Stomach (tissue), 9 donors: ENCODE measurements around the gene LDB3. TPM values are rescaled to one million over a fixed set of nuclear protein-coding genes. Genes with fewer than 3 reads are reported as not detected.
A peak's percentile ranks its signal among the peaks of the same experiment; 100 is the strongest.

Source experiments
- DNase-seq, 2 donors: peaks; one replicate each; pipeline versions ENCODE4 v3.0.0 to v3.0.0-alpha.2; 2013 to 2019
- H3K27ac ChIP-seq, 5 donors: fragments of 200-600 bp in 4 of 5; sonication (generic) in 4 of 5; one replicate each; pipeline ENCODE4 v1.5.1; 2013 to 2019; ENCODE audit warnings: mild to moderate bottlenecking in 1 of 5, moderate library complexity in 1 of 5
- H3K27me3 ChIP-seq, 3 donors: fragments of 200-600 bp; sonication (generic); one replicate each; pipeline ENCODE4 v1.5.1; 2017 to 2019; ENCODE audit warnings: mixed run types in 1 of 3
- H3K36me3 ChIP-seq, 4 donors: fragments of 200-600 bp; sonication (generic); 1 replicate in 3 of 4; 2 replicates in 1 of 4; pipeline ENCODE4 v1.5.1; 2016 to 2019
- H3K4me1 ChIP-seq, 4 donors: fragments of 200-600 bp; sonication (generic); one replicate each; pipeline ENCODE4 v1.5.1; 2016 to 2019
- H3K4me3 ChIP-seq, 4 donors: fragments of 200-600 bp; sonication (generic) in 3 of 4; one replicate each; pipeline ENCODE4 v1.5.1; 2016 to 2019; ENCODE audit warnings: mild to moderate bottlenecking in 1 of 4
- H3K9me3 ChIP-seq, 4 donors: fragments of 200-600 bp; sonication (generic); one replicate each; pipeline ENCODE4 v1.5.1; 2016 to 2019
- CTCF ChIP-seq, 7 experiments: fragments of 450-650 bp in 4 of 7; fragments of 200-600 bp in 3 of 7; sonication (generic) in 3 of 7; IDR thresholded peaks; one replicate each; pipeline ENCODE4 v1.5.1; 2016 to 2019; ENCODE audit warnings: antibody characterized with exemption in 7 of 7, control low read depth in 2 of 7, mild to moderate bottlenecking in 1 of 7
- EP300 ChIP-seq: sonication (generic); formaldehyde crosslinking; IDR thresholded peaks from one replicate; pipeline ENCODE4 v1.6.1; 2017; ENCODE audit warnings: antibody characterized with exemption
- POLR2A ChIP-seq, 4 donors: fragments of 450-650 bp; IDR thresholded peaks; one replicate each; pipeline ENCODE4 v1.6.1; 2016; ENCODE audit warnings: antibody characterized with exemption in 4 of 4, control low read depth in 2 of 4, mild to moderate bottlenecking in 1 of 4, moderate library complexity in 1 of 4
- POLR2AphosphoS5 ChIP-seq, 3 donors: sonication (generic); formaldehyde crosslinking; IDR thresholded peaks; one replicate each; pipeline ENCODE4 v1.6.1; 2016; ENCODE audit warnings: antibody characterized with exemption in 3 of 3
- WGBS, 5 donors: extraction: QIAGEN DNeasy Blood & Tissue Kit in 3 of 5; methylation state at CpG; one replicate each; pipeline versions ENCODE4 v1.1.5 to v1.1.7; 2013 to 2018; 5-methylcytosine and 5-hydroxymethylcytosine counted together
- intact Hi-C: fragments of 100-400 bp; cut with DNase I; formaldehyde crosslinking; loops from one replicate; pipeline ENCODE4 v1.15.1; 2023; ENCODE audit warnings: low total_unique reads
- polyA plus RNA-seq, 3 donors: library from polyadenylated mRNA; stranded (reverse); fragments of 200-250 nt; gene quantifications; one replicate each; pipeline ENCODE4 v1.2.3, GENCODE V29; 2013
- total RNA-seq, 5 donors: library from RNA; depleted of rRNA; stranded (reverse); fragments of >200 nt; gene quantifications; one replicate each; pipeline versions ENCODE4 v1.1.0 to v1.2.3, GENCODE V29; 2014 to 2016
- donor health status: healthy with polysubstance abuse.
- donor health status: Bipolar disorder and iron deficiency.
- donor health status: healthy.

LDB3 gene
- total and polyA plus RNA-seq, 8 donors = 0.29 to 8.5 (median 2.5) TPM

DNA sequence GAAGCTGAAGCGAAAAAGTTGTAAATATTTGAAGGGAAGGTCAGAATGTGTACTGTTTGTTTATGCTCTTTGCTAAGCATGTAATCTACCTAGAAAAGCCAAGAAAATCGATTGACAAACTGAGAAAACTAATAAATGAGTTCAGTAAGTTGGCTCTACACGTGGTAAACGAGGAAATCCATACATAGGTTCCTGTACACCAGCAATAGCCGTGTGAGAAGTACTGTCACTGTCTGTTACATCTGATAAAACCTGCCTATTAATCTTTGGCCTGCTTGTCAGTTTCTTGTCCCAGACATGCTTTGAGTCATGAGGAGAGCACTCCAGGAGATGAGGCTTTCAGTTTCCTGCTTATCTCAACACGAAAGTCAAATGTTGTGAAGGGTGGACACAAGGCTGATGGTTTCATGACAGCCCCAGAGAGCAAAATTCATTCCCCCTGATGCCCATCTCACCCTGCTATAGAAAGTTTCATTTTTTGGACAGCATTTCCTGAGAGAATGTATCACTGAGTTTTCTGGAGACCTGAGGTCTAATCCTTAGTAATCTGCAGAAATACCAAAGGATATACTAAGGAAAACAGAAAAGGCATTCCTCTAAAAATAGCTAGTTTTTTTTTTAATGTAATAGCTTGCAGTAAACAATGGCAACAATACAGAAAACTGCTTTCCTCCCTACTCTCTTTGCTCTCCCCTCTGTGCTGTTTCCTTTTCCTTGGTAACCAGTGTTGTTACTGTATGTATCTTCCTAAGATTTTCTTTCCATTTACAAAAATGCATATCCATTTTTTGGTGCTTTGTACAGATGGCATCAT is 107.0 kb downstream of the LDB3 start:
- no peak for DNase-seq
- no peak for TF ChIP-seq POLR2AphosphoS5 (IDR thresholded peaks at IDR 0.05)
- no peak for TF ChIP-seq POLR2A (IDR thresholded peaks at IDR 0.05)
- TF ChIP-seq CTCF (IDR thresholded peaks at IDR 0.05) = no peak
- no peak for TF ChIP-seq EP300
- H3K9me3 ChIP-seq = no peaks in the 10 kb centered on the region
- no peak overlapping the region for H3K4me3 ChIP-seq
- no peaks in the 10 kb centered on the region for H3K27me3 ChIP-seq
- 25 to 31% (median 27%) methylated on average over 6 of the region's 6 CpGs for WGBS, 5 donors
- H3K36me3 ChIP-seq = no peaks in the 10 kb centered on the region
- H3K27ac ChIP-seq = peak overlapping the region in 2 of 5 donors; percentile 27 to 52
- H3K4me1 ChIP-seq = peaks cover 11 to 77% (median 43%) of the 10 kb centered on the region in 4 donors
- intact Hi-C loops = no loop called here

- Histone ChIP-seq H3K27me3 (no peaks in the 10 kb centered on the region), H3K4me3 (no peak overlapping the region), H3K4me1 (peaks cover 7 to 74% (median 41%) of the 10 kb centered on the region in 4 donors), H3K27ac (peak overlapping the region in 1 of 5 donors; percentile 52), H3K9me3 (no peaks in the 10 kb centered on the region), H3K36me3 (no peaks in the 10 kb centered on the region)
- 71 to 89% (median 79%) methylated on average over 3 of the region's 3 CpGs for WGBS, 5 donors
- TF ChIP-seq CTCF (IDR thresholded peaks at IDR 0.05) (no peak), POLR2AphosphoS5 (IDR thresholded peaks at IDR 0.05) (no peak), POLR2A (IDR thresholded peaks at IDR 0.05) (no peak)
- intact Hi-C loops = no loop called here
- DNase-seq = no peak
Measured at GRCh38 chr10:86775870-86776180, 107.5 kb downstream of the LDB3 start.

DNA sequence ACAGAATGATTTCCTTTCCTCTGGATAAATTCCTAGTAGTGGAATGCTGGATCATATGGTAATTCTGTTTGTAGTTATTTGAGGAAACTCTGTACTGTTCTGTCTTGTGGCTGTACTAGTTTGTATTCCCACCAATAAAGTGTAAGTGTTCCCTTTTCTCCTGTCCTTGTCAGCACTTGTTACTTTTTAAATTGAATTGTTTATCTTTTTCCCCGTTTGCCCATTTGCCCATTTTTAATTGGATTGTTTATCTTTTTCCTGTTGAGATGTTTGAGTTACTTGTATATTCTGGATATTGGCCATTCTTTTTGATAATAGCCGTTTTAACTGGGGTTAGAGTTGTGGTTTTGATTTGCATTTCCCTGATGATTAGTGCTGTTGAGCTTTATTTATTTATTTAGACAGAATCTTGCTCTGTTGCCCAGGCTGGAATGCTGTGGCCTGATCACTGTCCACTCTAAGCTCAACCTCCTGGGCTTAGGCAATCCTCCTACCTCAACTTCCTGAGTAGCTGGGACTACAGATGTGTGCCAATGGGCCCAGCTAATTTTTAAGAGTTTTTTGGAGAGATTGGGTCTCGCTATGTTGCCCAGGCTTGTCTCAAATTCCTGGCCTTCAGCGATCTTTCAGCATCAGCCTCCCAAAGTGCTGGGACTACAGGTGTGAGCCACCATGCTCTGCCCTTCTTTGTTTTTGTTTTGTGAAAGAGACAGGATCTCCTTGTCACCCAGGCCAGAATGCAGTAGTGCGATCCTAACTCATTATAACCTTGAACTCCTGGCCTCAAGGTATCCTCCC is 111.1 kb downstream of the LDB3 start:
- Histone ChIP-seq H3K4me3 (no peak overlapping the region), H3K36me3 (no peaks in the 10 kb centered on the region), H3K27me3 (no peaks in the 10 kb centered on the region), H3K4me1 (peaks cover 7 to 65% (median 31%) of the 10 kb centered on the region in 4 donors), H3K9me3 (no peaks in the 10 kb centered on the region), H3K27ac (peak overlapping the region in 2 of 5 donors; percentile 8 to 34)
- no peak for DNase-seq
- 53 to 64% (median 59%) methylated on average over 5 of the region's 5 CpGs for WGBS, 5 donors
- intact Hi-C loops = no loop called here
- TF ChIP-seq POLR2AphosphoS5 (IDR thresholded peaks at IDR 0.05) (no peak), CTCF (IDR thresholded peaks at IDR 0.05) (no peak), POLR2A (IDR thresholded peaks at IDR 0.05) (no peak), EP300 (no peak)

DNA sequence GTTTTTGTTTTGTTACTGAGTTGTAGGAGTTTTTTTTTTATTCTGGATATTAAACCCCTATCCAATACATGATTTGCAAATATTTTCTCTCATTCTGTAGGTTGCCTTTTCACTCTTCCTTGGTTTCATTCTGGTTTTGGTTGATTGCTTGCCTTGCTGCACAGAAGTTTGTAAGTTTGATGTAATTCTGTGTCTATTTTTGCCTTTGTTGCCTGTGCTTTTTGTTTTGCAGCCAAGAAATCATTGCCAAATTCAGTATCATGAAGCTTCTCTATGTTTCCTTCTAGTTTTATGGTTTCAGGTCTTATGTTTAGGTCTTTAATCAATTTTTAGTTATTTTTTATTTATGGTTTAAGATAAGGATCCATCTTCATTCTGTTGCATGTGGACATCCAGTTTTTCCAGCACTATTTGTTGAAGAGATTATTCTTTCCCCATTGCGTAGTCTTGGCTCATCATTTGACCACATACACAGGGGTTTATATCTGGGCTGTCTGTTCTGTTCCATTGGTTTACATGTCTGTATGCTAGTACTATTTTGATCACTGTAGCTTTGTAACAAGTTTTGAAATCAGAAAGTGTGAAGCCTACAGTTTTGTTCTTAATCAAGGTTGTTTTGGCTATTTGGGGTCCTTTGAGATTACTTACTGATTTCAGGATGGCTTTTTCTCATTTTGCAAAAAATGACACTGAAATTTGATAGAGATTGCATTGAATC is 114.5 kb downstream of the LDB3 start:
- Histone ChIP-seq H3K27me3 (no peaks in the 10 kb centered on the region), H3K4me3 (no peak overlapping the region), H3K9me3 (peaks cover 0 to 3% (median 0%) of the 10 kb centered on the region in 4 donors), H3K36me3 (no peaks in the 10 kb centered on the region), H3K4me1 (peaks cover 26 to 68% (median 43%) of the 10 kb centered on the region in 4 donors), H3K27ac (peak overlapping the region in 2 of 5 donors; percentile 5 to 39)
- no peak for TF ChIP-seq POLR2AphosphoS5 (IDR thresholded peaks at IDR 0.05)
- no peak for TF ChIP-seq POLR2A (IDR thresholded peaks at IDR 0.05)
- no peak for TF ChIP-seq CTCF (IDR thresholded peaks at IDR 0.05)
- TF ChIP-seq EP300 = no peak
- no peak for DNase-seq
- intact Hi-C loops = no loop called here
- 63 to 90% (median 75%) methylated on average over 1 of the region's 1 CpG for WGBS, 5 donors
